Posterior vena cava (tissue), 2 donors: Measurements from ENCODE around the gene SELENOW. TPM values are rescaled to one million over a fixed set of nuclear protein-coding genes. Genes with fewer than 3 reads are reported as not detected.
"Not testable (repeated sequence)": the region's sequence is repeated elsewhere in the genome, so short reads cannot be mapped to it uniquely, and the experiment has no call there.

Experiments used
- DNase-seq: peaks from one replicate; pipeline ENCODE4 v3.0.0-alpha.2; 2020; ENCODE audit warnings: low spot score
- intact Hi-C, 2 donors: fragments of 100-400 bp; cut with DNase I; formaldehyde crosslinking; loops; one replicate each; pipeline versions ENCODE4 v1.14.1 to v1.14.2; 2022 to 2023
- total RNA-seq, 2 donors: library from RNA; stranded (reverse); fragmentation: NEBNext Ultra II Directional; extraction: Animal tissue kit (Norgen Biotek cat#: 25700); gene quantifications; one replicate each; pipeline ENCODE4 v1.2.1, GENCODE V29; 2021
- donor health status: DM: yes; HTN: yes; CAD: no.
- donor health status: DM: yes; HTN: yes; CAD: no.

Gene SELENOW
- total RNA-seq, 2 donors from 2014 or later: 404 to 512 TPM

DNA sequence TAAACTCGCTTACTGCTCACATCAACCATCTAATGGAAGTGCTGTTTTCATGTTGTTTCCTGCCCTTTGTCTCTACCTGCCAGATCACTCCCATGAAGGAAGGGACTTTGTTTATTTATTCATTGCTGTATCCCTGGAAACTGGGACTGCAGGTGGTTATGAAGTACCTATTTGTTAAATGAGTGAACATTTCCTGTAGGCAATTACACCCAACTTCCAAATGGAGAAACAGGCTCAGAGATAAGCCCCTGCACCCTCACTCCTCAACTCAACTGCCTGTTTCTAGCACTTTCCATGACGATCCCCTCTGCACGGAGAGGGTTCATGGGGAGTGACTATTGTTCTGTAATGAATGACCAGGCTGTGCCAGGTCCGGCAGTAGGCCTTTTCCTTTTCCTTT, 1.9 kb upstream of the SELENOW start:
- no peak for DNase-seq
- intact Hi-C loops: no loop called here

- intact Hi-C loops, DNase-seq: not testable (repeated sequence)
Observed at GRCh38 chr19:47777245-47778048, 1.1 kb upstream of the SELENOW start.

DNA sequence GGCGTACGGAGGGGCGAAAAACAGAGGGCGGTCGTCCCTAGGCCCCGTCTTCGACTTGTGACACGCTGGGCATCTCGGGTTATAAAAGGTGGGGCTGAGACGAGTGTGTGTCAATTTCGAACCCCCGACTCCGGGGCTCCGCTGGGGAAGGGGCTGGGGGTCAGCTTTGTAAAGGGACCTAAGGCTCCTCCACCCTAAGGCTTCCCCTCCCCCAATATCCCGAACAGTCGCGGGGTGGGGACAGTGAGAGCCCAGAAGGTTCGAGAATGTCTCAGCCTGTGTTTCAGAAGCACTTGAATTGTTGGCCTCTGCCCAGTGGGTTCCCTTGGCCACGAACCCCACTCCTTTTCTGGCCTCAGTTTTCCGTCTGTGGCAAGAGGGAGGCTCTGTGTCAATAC, 450 bp downstream of the SELENOW start:
- intact Hi-C loops: no loop called here
- DNase-seq: no peak

- DNase-seq: no peak
- intact Hi-C loops: no loop called here
Observed at GRCh38 chr19:47779524-47780214, 1.2 kb downstream of the SELENOW start.

GRCh38 chr19:47780215-47780551, 1.7 kb downstream of the SELENOW start:
- DNase-seq: no peak
- intact Hi-C loops: no loop called here

- DNase-seq: no peak
- intact Hi-C loops: no loop called here
Observed at GRCh38 chr19:47781590-47782262, 3.2 kb downstream of the SELENOW start.

DNA sequence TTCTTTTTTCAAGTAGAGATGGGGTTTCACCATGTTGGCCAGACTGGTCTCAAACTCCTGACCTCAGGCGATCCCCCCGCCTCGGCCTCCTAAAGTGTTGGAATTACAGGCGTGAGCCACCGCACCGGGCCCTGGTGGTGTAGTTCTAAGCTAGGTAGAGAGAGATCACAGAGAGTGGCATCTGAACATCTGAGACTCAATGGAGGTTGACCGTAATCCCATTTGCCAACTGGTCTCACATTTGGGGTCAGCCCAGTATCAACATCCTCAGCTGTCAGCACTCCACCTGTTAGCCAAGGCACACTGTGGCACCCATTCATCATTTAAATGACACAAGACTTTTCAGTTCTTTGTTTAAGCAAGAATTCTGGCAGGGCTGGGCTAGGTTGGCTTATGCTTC, 8.1 kb downstream of the SELENOW start:
- DNase-seq: no peak
- intact Hi-C loops: loop anchor here in 1 of 2 donors (5.0 kb wide), 1 partner anchor 69 kb away; no protein-coding TSS in a partner anchor

GRCh38 chr19:47787307-47787706, 8.8 kb downstream of the SELENOW start:
- intact Hi-C loops: loop anchor here in 1 of 2 donors (5.0 kb wide), 1 partner anchor 70 kb away; no protein-coding TSS in a partner anchor

GRCh38 chr19:47789811-47790210, 11.3 kb downstream of the SELENOW start:
- DNase-seq: not testable (repeated sequence)

More at GRCh38 chr19:47787307-47787706, 8.8 kb downstream of the SELENOW start:
- DNase-seq: not testable (repeated sequence)

GRCh38 chr19:47790398-47790814, 11.9 kb downstream of the SELENOW start:
- DNase-seq: peak; percentile 93
- intact Hi-C loops: no loop called here

More at GRCh38 chr19:47789811-47790210, 11.3 kb downstream of the SELENOW start:
- intact Hi-C loops: loop anchor here in 1 of 2 donors (5.0 kb wide), 1 partner anchor 73 kb away; no protein-coding TSS in a partner anchor

DNA sequence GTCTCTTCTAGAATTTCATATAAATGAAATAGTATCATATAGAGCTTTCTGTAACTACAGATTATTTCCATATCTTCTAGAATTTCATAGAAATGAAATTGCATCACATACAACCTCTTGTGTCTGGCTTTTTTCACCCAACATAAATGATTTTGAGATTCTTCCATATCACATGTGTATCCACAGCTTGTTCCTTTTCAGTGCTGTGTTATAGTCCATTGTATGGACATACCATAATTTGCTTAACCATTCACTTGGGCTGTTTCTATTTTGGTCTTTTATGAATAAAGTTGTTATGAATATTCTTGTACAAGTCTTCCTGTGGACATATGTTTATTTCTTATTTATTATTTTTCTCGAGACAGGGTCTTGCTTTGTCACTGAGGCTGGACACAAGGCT, 14.1 kb downstream of the SELENOW start:
- no peak for DNase-seq
- intact Hi-C loops: no loop called here

GRCh38 chr19:47794526-47794925, 16.0 kb downstream of the SELENOW start:
- no peak for DNase-seq
- intact Hi-C loops: no loop called here

- intact Hi-C loops: no loop called here
- DNase-seq: no peak
Observed at GRCh38 chr19:47796785-47797184, 18.3 kb downstream of the SELENOW start.

- intact Hi-C loops: no loop called here
- no peak for DNase-seq
Observed at GRCh38 chr19:47797996-47798903, 19.7 kb downstream of the SELENOW start.

- intact Hi-C loops: no loop called here
- no peak for DNase-seq
Observed at GRCh38 chr19:47798904-47799266, 20.4 kb downstream of the SELENOW start.

- DNase-seq: no peak
- intact Hi-C loops: no loop called here
Observed at GRCh38 chr19:47801270-47801669, 22.8 kb downstream of the SELENOW start.

DNA sequence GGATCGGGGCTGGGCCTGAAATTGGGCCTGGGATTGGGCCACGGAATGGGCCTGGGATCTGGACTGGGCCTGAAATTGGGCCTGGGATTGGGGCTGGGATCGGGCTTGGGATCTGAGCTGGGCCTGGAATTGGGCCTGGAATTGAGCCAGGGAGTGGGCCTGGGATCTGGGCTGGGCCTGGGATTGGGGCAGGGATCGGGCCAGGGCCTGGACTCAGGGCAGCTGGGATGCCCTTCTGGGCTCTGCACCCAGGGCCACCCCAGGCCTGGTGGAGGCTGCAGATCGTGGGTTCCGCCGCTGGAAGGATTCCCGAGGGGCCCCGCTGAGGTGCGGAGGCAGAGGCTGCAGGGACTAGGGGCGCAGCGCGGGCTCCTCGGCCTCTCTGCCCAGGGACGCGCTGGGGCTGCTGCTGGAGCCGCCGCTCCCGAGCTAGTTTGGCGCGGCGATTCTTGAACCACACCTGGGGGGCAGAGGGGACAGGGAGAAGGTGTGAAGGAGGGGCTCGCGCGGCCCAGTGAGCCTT, 24.1 kb downstream of the SELENOW start:
- intact Hi-C loops: no loop called here
- no peak for DNase-seq

- DNase-seq, intact Hi-C loops: not testable (repeated sequence)
Observed at GRCh38 chr19:47803148-47803547, 24.6 kb downstream of the SELENOW start.

DNA sequence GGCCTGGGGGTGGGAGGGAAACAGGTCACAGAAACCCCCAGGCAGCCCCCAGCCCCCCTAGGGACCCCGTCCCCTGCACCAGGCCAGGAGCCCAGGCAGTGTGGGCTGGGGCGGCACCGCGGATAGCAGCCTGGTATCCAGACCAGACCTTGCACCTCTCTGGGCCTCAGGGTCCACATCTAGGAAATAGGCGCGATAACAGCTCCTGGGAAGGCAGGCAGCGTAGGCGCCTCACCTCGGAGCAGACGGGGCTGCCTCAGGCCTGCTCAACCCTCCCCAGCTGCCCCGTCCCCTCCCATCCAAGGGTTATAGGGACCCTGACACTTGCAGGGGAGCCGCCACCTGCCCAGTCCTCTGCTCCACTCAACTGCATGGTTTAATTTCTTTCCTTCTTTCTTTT, 25.2 kb downstream of the SELENOW start:
- intact Hi-C loops, DNase-seq: not testable (repeated sequence)
